Spleen (tissue), 11 donors: ENCODE data around the gene DBF4B. TPM values are rescaled to one million over a fixed set of nuclear protein-coding genes. Genes with fewer than 3 reads are reported as not detected.

Experiments used
- DNase-seq: peaks from one replicate; pipeline ENCODE4 v3.0.0-alpha.2; 2020
- H3K27ac ChIP-seq, 8 donors: fragments of 200-600 bp; sonication (generic) in 7 of 8; 1 replicate in 4 of 8; 2 replicates in 4 of 8; pipeline versions ENCODE4 v1.5.0 to v1.8.0; 2016 to 2021; ENCODE audit warnings: inconsistent platforms in 4 of 8, mild to moderate bottlenecking in 4 of 8, moderate library complexity in 1 of 8
- H3K27me3 ChIP-seq, 7 donors: fragments of 200-600 bp; sonication (generic) in 6 of 7; replicated peaks in 1 of 7; 1 replicate in 4 of 7; 2 replicates in 3 of 7; pipeline versions ENCODE4 v1.5.0 to v1.8.0; 2016 to 2021; ENCODE audit warnings: inconsistent platforms in 3 of 7, mild to moderate bottlenecking in 1 of 7
- H3K36me3 ChIP-seq, 6 donors: fragments of 200-600 bp; sonication (generic) in 5 of 6; 1 replicate in 4 of 6; 2 replicates in 2 of 6; pipeline versions ENCODE4 v1.5.0 to v1.8.0; 2016 to 2021; ENCODE audit warnings: inconsistent platforms in 2 of 6
- H3K4me1 ChIP-seq, 6 donors: fragments of 200-600 bp; sonication (generic) in 5 of 6; 1 replicate in 3 of 6; 2 replicates in 3 of 6; pipeline versions ENCODE4 v1.5.0 to v1.8.0; 2016 to 2021; ENCODE audit warnings: inconsistent platforms in 3 of 6
- H3K4me3 ChIP-seq, 8 donors: fragments of 200-600 bp; sonication (generic) in 7 of 8; 1 replicate in 4 of 8; 2 replicates in 4 of 8; pipeline versions ENCODE4 v1.5.0 to v1.8.0; 2016 to 2021; ENCODE audit warnings: inconsistent platforms in 4 of 8, mild to moderate bottlenecking in 4 of 8, moderate library complexity in 2 of 8
- H3K9me3 ChIP-seq, 8 donors: fragments of 200-600 bp; sonication (generic) in 7 of 8; 1 replicate in 4 of 8; 2 replicates in 4 of 8; pipeline versions ENCODE4 v1.5.0 to v1.8.0; 2016 to 2021; ENCODE audit warnings: inconsistent platforms in 4 of 8
- CTCF ChIP-seq, 11 experiments: fragments of 200-600 bp in 7 of 11; fragments of 450-650 bp in 4 of 11; sonication (generic) in 4 of 11; IDR thresholded peaks in 8 of 11; conservative IDR thresholded peaks in 3 of 11; 1 replicate in 7 of 11; 2 replicates in 4 of 11; pipeline versions ENCODE4 v1.4.0 to v1.8.0; 2016 to 2021; ENCODE audit warnings: antibody characterized with exemption in 11 of 11, inconsistent platforms in 4 of 11, mild to moderate bottlenecking in 1 of 11
- POLR2A ChIP-seq, 3 donors: fragments of 450-650 bp; IDR thresholded peaks; one replicate each; pipeline ENCODE4 v1.5.1; 2017; ENCODE audit warnings: antibody characterized with exemption in 3 of 3, mild to moderate bottlenecking in 1 of 3
- POLR2AphosphoS5 ChIP-seq, 3 donors: sonication (generic); formaldehyde crosslinking; IDR thresholded peaks; one replicate each; pipeline ENCODE4 v1.5.1; 2017; ENCODE audit warnings: antibody characterized with exemption in 3 of 3
- WGBS, 5 donors: extraction: QIAGEN DNeasy Blood & Tissue Kit in 3 of 5; methylation state at CpG; one replicate each; pipeline versions ENCODE4 v1.1.5 to v1.1.7; 2013 to 2018; 5-methylcytosine and 5-hydroxymethylcytosine counted together
- intact Hi-C: fragments of 100-400 bp; cut with DNase I; formaldehyde crosslinking; loops from one replicate; pipeline ENCODE4 v1.15.0; 2023; ENCODE audit warnings: low total_unique reads
- polyA plus RNA-seq, 3 donors: library from polyadenylated mRNA; stranded (reverse); fragments of 200-250 nt; gene quantifications; one replicate each; pipeline ENCODE4 v1.2.1, GENCODE V29; 2013
- total RNA-seq, 7 donors: library from RNA; depleted of rRNA in 3 of 7; stranded (reverse); fragments of >200 nt in 3 of 7; fragmentation: NEBNext Ultra II Directional in 4 of 7; extraction: Animal tissue kit (Norgen Biotek cat#: 25700) in 4 of 7; gene quantifications; one replicate each; pipeline versions ENCODE4 v1.1.0 to v1.2.1, GENCODE V29; 2016 to 2021
- donor health status: healthy with polysubstance abuse.
- donor health status: DM: no; HTN: no; CAD: no; lungs with moderate emphysema.
- donor health status: DM: no; HTN: no; CAD: no.
- donor health status: Bipolar disorder and iron deficiency.
- donor health status: healthy.
- donor health status: DM: no; HTN: no; CAD: no.
- donor health status: DM: yes; HTN: yes; CAD: no.

DBF4B gene
- total and polyA plus RNA-seq, 10 donors, result 2.0 to 11.2 (median 7.0) TPM

GRCh38 chr17:44780161-44780560 lies 71.7 kb downstream of the DBF4B start:
- no peak overlapping the region for H3K27ac ChIP-seq
- no peaks in the 10 kb centered on the region for H3K36me3 ChIP-seq
- TF ChIP-seq CTCF (IDR thresholded peaks at IDR 0.05 in 8 of 11, conservative IDR thresholded peaks at IDR 0.05 in 3 of 11) (no peak), POLR2A (IDR thresholded peaks at IDR 0.05) (no peak)
- H3K27me3 ChIP-seq, result peaks cover 0 to 51% (median 5%) of the 10 kb centered on the region in 7 donors
- H3K4me1 ChIP-seq, result peaks cover 9 to 43% (median 25%) of the 10 kb centered on the region in 6 donors
- no peaks in the 10 kb centered on the region for H3K9me3 ChIP-seq
- DNase-seq, result peak; percentile 61
- intact Hi-C loops, result no loop called here
- 82 to 89% (median 85%) methylated on average over 9 to 12 of the region's 12 CpGs for WGBS, 5 donors
- no peak overlapping the region for H3K4me3 ChIP-seq

GRCh38 chr17:44780845-44781480 lies 72.5 kb downstream of the DBF4B start:
- intact Hi-C loops, result no loop called here
- DNase-seq, result peak; percentile 44

GRCh38 chr17:44781551-44782325 lies 73.3 kb downstream of the DBF4B start:
- Histone ChIP-seq H3K4me3 (no peak overlapping the region), H3K27ac (peak overlapping the region in 1 of 8 donors; percentile 11), H3K36me3 (no peaks in the 10 kb centered on the region), H3K27me3 (peaks cover 0 to 47% (median 5%) of the 10 kb centered on the region in 7 donors), H3K9me3 (no peaks in the 10 kb centered on the region), H3K4me1 (peaks cover 5 to 29% (median 11%) of the 10 kb centered on the region in 6 donors)
- TF ChIP-seq POLR2A (IDR thresholded peaks at IDR 0.05), result no peak
- TF ChIP-seq CTCF (IDR thresholded peaks at IDR 0.05 in 8 of 11, conservative IDR thresholded peaks at IDR 0.05 in 3 of 11), result no peak
- TF ChIP-seq POLR2AphosphoS5 (IDR thresholded peaks at IDR 0.05), result no peak
- peak; percentile 59 for DNase-seq
- intact Hi-C loops, result no loop called here
- WGBS, 5 donors, result 46 to 65% (median 56%) methylated on average over 8 to 17 of the region's 17 CpGs

More at GRCh38 chr17:44780845-44781480, 72.5 kb downstream of the DBF4B start:
- Histone ChIP-seq H3K27me3 (peaks cover 0 to 51% (median 5%) of the 10 kb centered on the region in 7 donors), H3K9me3 (no peaks in the 10 kb centered on the region), H3K4me3 (no peak overlapping the region), H3K4me1 (peaks cover 8 to 35% (median 18%) of the 10 kb centered on the region in 6 donors), H3K36me3 (no peaks in the 10 kb centered on the region), H3K27ac (no peak overlapping the region)
- WGBS, 5 donors, result 79 to 96% (median 88%) methylated on average over 7 to 14 of the region's 14 CpGs
- TF ChIP-seq POLR2AphosphoS5 (IDR thresholded peaks at IDR 0.05) (no peak), POLR2A (IDR thresholded peaks at IDR 0.05) (no peak), CTCF (IDR thresholded peaks at IDR 0.05 in 8 of 11, conservative IDR thresholded peaks at IDR 0.05 in 3 of 11) (no peak)

- Histone ChIP-seq H3K4me3 (no peak overlapping the region), H3K27me3 (peaks cover 0 to 45% (median 5%) of the 10 kb centered on the region in 7 donors), H3K36me3 (no peaks in the 10 kb centered on the region), H3K4me1 (peaks cover 5 to 29% (median 11%) of the 10 kb centered on the region in 6 donors), H3K9me3 (no peaks in the 10 kb centered on the region), H3K27ac (peak overlapping the region in 1 of 8 donors; percentile 11)
- intact Hi-C loops, result no loop called here
- WGBS, 5 donors, result 50 to 72% (median 70%) methylated on average over 11 of the region's 11 CpGs
- peak; percentile 29 for DNase-seq
- no peak for TF ChIP-seq CTCF (IDR thresholded peaks at IDR 0.05 in 8 of 11, conservative IDR thresholded peaks at IDR 0.05 in 3 of 11)
- TF ChIP-seq POLR2A (IDR thresholded peaks at IDR 0.05), result no peak
- TF ChIP-seq POLR2AphosphoS5 (IDR thresholded peaks at IDR 0.05), result no peak
Observed at GRCh38 chr17:44782326-44782850, 73.9 kb downstream of the DBF4B start.
